ENCODE data around the gene CCDC117. TPM values are rescaled to one million over a fixed set of nuclear protein-coding genes. Genes with fewer than 3 reads are reported as not detected.
"Not testable (repeated sequence)": the region's sequence is repeated elsewhere in the genome, so short reads cannot be mapped to it uniquely, and the experiment has no call there.

The CCDC117 gene
- total RNA-seq, 1 experiment from 2014 or later, result 33.5 TPM

DNA sequence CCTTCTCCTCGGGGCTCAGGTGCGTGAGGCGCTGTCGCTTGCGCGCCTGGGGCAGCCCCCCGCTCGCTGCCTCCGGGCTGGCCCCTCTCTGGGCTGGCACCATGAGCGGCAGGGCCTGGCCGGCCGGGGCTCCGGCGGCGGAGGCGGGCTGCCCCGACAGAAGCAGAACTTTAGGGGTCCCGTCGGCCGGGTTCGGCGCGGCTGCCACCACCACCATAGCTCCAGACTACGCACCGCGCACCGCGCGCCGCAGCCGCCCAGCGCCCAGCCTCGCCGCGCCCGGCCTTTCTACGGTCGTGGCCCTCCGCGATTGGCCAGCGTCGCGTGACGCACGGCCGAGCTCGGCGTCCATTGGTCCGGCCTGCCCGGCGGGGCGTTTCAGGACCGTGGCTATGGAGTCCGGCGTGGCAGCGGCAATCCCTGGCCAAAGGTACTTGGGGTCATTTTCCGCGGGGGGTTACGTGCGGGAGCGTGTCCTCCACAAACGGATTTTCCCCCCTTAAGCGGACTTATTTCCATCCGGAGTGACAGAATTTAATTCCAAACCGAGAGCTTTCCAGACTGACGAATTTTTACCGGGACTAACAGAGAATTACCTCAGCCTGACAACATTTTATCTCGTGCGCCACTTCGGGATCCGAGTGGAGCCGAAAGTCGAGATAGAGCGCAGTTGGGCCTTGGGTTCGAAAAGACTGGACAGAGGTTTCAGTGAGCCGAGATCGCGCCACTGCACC is 28.0 kb downstream of the CCDC117 start, which contains the start of gene XBP1:
Gene XBP1 (minus strand): TSS at position 262 of the 734 bp plus-strand sequence.
- H3K27me3 ChIP-seq (replicated peaks; ENCODE audit: insufficient read depth, low read depth, low read length, poor library complexity), result no peaks in the 10 kb centered on the region
- TF ChIP-seq EZH2 (IDR thresholded peaks at IDR 0.05; ENCODE audit: borderline replicate concordance, low read depth, low read length, poor library complexity, severe bottlenecking), result no peak
- TF ChIP-seq, protein P1, sequence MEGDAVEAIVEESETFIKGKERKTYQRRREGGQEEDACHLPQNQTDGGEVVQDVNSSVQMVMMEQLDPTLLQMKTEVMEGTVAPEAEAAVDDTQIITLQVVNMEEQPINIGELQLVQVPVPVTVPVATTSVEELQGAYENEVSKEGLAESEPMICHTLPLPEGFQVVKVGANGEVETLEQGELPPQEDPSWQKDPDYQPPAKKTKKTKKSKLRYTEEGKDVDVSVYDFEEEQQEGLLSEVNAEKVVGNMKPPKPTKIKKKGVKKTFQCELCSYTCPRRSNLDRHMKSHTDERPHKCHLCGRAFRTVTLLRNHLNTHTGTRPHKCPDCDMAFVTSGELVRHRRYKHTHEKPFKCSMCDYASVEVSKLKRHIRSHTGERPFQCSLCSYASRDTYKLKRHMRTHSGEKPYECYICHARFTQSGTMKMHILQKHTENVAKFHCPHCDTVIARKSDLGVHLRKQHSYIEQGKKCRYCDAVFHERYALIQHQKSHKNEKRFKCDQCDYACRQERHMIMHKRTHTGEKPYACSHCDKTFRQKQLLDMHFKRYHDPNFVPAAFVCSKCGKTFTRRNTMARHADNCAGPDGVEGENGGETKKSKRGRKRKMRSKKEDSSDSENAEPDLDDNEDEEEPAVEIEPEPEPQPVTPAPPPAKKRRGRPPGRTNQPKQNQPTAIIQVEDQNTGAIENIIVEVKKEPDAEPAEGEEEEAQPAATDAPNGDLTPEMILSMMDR (conservative IDR thresholded peaks at IDR 0.05; ENCODE audit: low read depth, low read length), result no peak
- H3K9me3 ChIP-seq (ENCODE audit: low read depth, low read length, poor library complexity, severe bottlenecking), result no peaks in the 10 kb centered on the region
- peaks cover 36% of the 10 kb centered on the region for H3K36me3 ChIP-seq (ENCODE audit: insufficient read depth, low read length, poor library complexity, severe bottlenecking)
- BruUV-seq (replicated peaks), result no TSS peak
- H3K27ac ChIP-seq (ENCODE audit: low read depth, low read length, poor library complexity, severe bottlenecking), result peak within 1 kb of the TSS; percentile 99
- peaks cover 17% of the 10 kb centered on the region for H3K4me1 ChIP-seq (ENCODE audit: insufficient read depth, low read length, poor library complexity, severe bottlenecking)
- peak; percentile 95 for DNase-seq (ENCODE audit: low spot score)
- CTCF ChIA-PET, result interaction anchor here (1.6 kb wide), 1 partner anchor 200 kb away, joined by 5 read pairs; no protein-coding TSS in a partner anchor
- intact Hi-C loops (cut with micrococcal nuclease; ENCODE audit: unreplicated experiment), result no loop called here
- H3K4me3 ChIP-seq (ENCODE audit: low read depth, low read length, poor library complexity, severe bottlenecking), result peak within 1 kb of the TSS; percentile 69
- POLR2A ChIA-PET (ENCODE audit: low non-redundant PET), result interaction anchor here (0.6 to 0.7 kb wide), 3 partner anchors 23 to 935 kb away, joined by 4 to 7 read pairs (median 6); no protein-coding TSS in a partner anchor

DNA sequence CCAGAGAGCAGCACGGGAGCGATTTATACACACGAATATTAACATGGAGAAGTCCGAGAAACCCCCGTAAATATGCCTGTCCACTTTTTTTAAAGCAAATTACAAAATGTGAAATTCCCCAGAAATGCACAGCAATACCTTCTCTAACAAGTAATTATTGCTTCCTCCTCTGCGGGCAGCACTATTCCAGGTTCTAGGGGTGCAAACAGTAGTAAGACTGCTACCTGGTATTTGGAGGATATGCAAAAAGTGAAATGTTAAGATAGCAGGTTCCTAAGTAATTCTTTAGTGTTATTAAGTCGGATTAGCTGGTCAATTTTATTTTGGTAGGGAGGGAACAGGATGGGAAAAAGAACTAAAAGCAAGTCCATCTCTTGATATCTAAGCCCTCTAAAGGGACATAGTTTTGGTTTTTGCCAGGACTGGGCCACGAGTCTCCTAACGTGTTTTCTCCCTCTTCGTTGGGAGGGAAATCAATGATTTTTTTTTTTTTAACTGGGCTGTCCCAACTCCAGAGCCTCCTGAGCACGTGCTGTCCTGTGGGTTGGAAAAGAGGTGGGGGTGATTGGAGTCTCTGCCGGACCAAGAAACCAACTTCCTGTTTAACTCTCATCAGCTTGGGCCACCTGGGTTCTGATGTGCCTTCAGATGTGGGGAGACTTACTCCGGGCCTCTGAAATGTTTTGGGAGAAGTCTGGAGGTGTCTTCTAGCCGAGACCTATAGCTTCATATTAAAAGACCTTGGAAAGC is 29.5 kb downstream of the CCDC117 start:
- no peak for DNase-seq (ENCODE audit: low spot score)
- Histone ChIP-seq H3K4me1 (ENCODE audit: insufficient read depth, low read length, poor library complexity, severe bottlenecking) (peaks cover 12% of the 10 kb centered on the region), H3K4me3 (ENCODE audit: low read depth, low read length, poor library complexity, severe bottlenecking) (no peak overlapping the region), H3K27me3 (replicated peaks; ENCODE audit: insufficient read depth, low read depth, low read length, poor library complexity) (no peaks in the 10 kb centered on the region), H3K36me3 (ENCODE audit: insufficient read depth, low read length, poor library complexity, severe bottlenecking) (peaks cover 20% of the 10 kb centered on the region), H3K27ac (ENCODE audit: low read depth, low read length, poor library complexity, severe bottlenecking) (no peak overlapping the region), H3K9me3 (ENCODE audit: low read depth, low read length, poor library complexity, severe bottlenecking) (no peaks in the 10 kb centered on the region)
- no TSS peak for BruUV-seq (replicated peaks)
- no peak for TF ChIP-seq EZH2 (IDR thresholded peaks at IDR 0.05; ENCODE audit: borderline replicate concordance, low read depth, low read length, poor library complexity, severe bottlenecking)
- TF ChIP-seq, protein P1 (conservative IDR thresholded peaks at IDR 0.05; ENCODE audit: low read depth, low read length), result no peak
- ChIA-PET POLR2A (ENCODE audit: low non-redundant PET) (interaction anchor here (0.7 kb wide), 1 partner anchor 123 kb away, joined by 3 read pairs; the partner anchor contains the start of gene TTC28), CTCF (interaction anchor here (1.6 kb wide), 1 partner anchor 202 kb away, joined by 5 read pairs; no protein-coding TSS in a partner anchor)
- intact Hi-C loops (cut with micrococcal nuclease; ENCODE audit: unreplicated experiment), result no loop called here

DNA sequence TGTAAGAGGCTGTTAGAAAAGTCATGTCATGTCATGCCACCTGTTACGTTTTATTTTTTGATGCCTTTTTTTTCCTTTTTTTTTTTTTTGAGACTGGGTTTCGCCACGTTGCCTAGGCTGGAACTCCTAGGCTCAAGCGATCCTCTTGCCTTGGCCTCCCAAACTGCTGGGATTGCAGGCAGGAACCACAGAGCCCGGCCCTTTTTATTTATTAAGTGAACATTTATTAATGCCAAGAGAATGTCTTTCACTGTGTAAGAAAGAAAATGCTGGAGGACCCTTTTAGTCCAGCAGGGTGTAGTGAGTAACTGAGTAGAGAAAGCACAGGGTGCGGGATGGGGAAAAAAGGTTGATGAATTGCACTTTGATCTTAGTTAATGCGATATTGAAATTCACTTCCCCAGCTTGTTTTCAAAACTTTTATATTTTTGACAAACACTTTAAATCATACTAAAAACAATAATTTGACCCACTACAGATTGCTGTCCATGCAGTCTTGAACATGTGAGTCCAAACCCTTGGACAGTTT is 30.2 kb downstream of the CCDC117 start:
- Histone ChIP-seq H3K9me3 (ENCODE audit: low read depth, low read length, poor library complexity, severe bottlenecking) (no peaks in the 10 kb centered on the region), H3K27ac (ENCODE audit: low read depth, low read length, poor library complexity, severe bottlenecking) (no peak overlapping the region), H3K4me3 (ENCODE audit: low read depth, low read length, poor library complexity, severe bottlenecking) (no peak overlapping the region), H3K36me3 (ENCODE audit: insufficient read depth, low read length, poor library complexity, severe bottlenecking) (peaks cover 14% of the 10 kb centered on the region), H3K4me1 (ENCODE audit: insufficient read depth, low read length, poor library complexity, severe bottlenecking) (peaks cover 8% of the 10 kb centered on the region), H3K27me3 (replicated peaks; ENCODE audit: insufficient read depth, low read depth, low read length, poor library complexity) (no peaks in the 10 kb centered on the region)
- intact Hi-C loops (cut with micrococcal nuclease; ENCODE audit: unreplicated experiment), result no loop called here
- ChIA-PET POLR2A (ENCODE audit: low non-redundant PET) (interaction anchor here (0.7 kb wide), 1 partner anchor 123 kb away, joined by 3 read pairs; the partner anchor contains the start of gene TTC28), CTCF (no interaction called here)
- BruUV-seq (replicated peaks), result no TSS peak
- no peak for DNase-seq (ENCODE audit: low spot score)
- no peak for TF ChIP-seq EZH2 (IDR thresholded peaks at IDR 0.05; ENCODE audit: borderline replicate concordance, low read depth, low read length, poor library complexity, severe bottlenecking)
- TF ChIP-seq, protein P1 (conservative IDR thresholded peaks at IDR 0.05; ENCODE audit: low read depth, low read length), result peak; percentile 20; the same call in 1 of the 2 replicates

DNA sequence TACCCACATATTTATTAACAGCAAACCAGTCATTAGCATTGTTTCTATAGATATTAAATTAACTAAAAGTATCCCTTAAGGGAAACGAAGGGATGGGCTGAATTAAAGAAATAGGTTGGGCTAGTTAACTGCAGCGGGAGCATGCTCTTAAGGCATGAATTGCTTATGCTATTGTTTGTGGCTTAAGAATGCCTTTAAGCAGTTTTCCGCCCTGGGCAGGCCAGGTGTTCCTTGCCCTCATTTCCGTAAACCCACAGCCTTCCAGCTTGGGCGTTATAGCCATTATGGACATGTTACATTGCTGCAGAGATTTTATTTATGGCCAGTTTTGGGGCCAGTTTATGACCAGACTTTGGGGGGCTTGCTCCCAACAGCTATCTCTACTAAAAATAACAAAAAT is 32.9 kb downstream of the CCDC117 start:
- POLR2A ChIA-PET (ENCODE audit: low non-redundant PET), result not testable (repeated sequence)

More for the DNA sequence above, 32.9 kb downstream of the CCDC117 start:
- CTCF ChIA-PET; H3K36me3 ChIP-seq (ENCODE audit: insufficient read depth, low read length, poor library complexity, severe bottlenecking); H3K9me3 ChIP-seq (ENCODE audit: low read depth, low read length, poor library complexity, severe bottlenecking); H3K4me3 ChIP-seq (ENCODE audit: low read depth, low read length, poor library complexity, severe bottlenecking); BruUV-seq (replicated peaks); H3K27me3 ChIP-seq (replicated peaks; ENCODE audit: insufficient read depth, low read depth, low read length, poor library complexity); intact Hi-C loops (cut with micrococcal nuclease; ENCODE audit: unreplicated experiment); DNase-seq (ENCODE audit: low spot score); H3K27ac ChIP-seq (ENCODE audit: low read depth, low read length, poor library complexity, severe bottlenecking); H3K4me1 ChIP-seq (ENCODE audit: insufficient read depth, low read length, poor library complexity, severe bottlenecking): not testable (repeated sequence)
